Measurements from ENCODE around the gene PITPNM1. TPM values are rescaled to one million over a fixed set of nuclear protein-coding genes. Genes with fewer than 3 reads are reported as not detected.

PITPNM1 gene
- total and polyA plus RNA-seq, 2 experiments from 2014 or later: 9.1 to 57.1 TPM

GRCh38 chr11:67483831-67484665 lies 21.1 kb downstream of the PITPNM1 start (continued):
- TF ChIP-seq ZNF462 (CRISPR knock-in tag; IDR thresholded peaks at IDR 0.05) (no peak), NANOG (IDR thresholded peaks at IDR 0.05; ENCODE audit: borderline replicate concordance) (no peak), CTCF (conservative IDR thresholded peaks at IDR 0.05; ENCODE audit: low read depth in 2 of 2) (no peak), REST (IDR thresholded peaks at IDR 0.05; ENCODE audit: unreplicated experiment) (no peak), EZH2 (IDR thresholded peaks at IDR 0.05; ENCODE audit: low read depth, unreplicated experiment) (no peak)
